ENCODE results near the gene CASP6.

The CASP6 gene

GRCh38 chr4:109671350-109671749, 31.9 kb downstream of the CASP6 start:
- DNase-seq (ENCODE audit: low read depth), result no peak

DNA sequence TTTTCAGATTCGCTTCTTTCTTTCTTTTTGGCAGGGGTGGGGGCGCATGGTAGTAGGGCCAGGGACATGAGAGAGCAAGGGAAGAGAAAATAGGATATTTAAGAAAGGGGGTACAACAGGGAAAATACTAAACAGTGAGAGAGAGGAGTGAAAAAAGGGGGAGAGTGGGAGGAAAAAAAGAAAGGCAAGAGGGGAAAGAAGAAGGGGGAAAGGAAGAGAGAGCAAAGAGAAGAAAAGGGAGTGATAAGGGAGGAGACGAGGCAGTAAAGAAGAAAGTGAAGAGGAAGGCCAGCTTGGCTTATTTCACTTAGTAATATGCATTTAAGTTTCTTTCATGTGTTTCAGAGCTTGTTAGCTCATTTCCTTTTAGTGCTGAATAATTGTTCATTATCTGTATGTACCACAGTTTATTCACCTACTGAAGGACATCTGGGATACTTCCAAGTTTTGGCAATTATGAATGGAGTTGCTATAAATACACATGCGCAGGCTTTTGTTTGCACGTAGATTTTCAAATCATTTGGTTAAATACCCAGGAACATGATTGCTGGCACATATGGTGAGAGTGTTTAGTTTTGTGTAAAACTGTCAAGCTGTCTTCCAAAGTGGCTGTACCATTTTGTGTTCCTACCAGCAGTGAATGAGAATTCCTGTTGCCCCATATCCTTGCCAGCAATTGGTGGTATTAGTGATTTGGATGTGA, 37.3 kb downstream of the CASP6 start:
- DNase-seq (ENCODE audit: low read depth), result no peak

DNA sequence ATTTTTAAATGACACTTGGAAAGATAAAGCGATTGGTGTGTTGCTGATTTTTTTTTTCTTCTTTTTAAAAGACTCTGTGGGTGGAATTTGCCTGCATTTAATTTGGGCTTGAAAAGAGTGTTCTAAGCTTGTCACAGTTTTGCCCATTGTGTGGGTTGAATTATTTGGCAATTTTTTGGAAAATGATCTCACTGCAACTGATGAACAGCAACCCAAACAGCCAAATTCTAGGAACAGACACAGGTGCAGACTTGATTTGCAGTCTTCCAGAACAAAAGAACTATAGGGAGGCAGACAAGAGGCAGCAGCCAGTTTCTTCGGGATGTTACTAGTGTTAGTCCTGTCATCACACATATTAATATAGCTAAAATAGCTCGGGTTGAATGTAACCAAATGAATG, 40.5 kb downstream of the CASP6 start:
- no peak for DNase-seq (ENCODE audit: low read depth)

- DNase-seq (ENCODE audit: low read depth), result no peak
Observed at GRCh38 chr4:109662116-109662515, 41.1 kb downstream of the CASP6 start.

- no peak for DNase-seq (ENCODE audit: low read depth)
Observed at GRCh38 chr4:109658871-109659410, 44.3 kb downstream of the CASP6 start.

DNA sequence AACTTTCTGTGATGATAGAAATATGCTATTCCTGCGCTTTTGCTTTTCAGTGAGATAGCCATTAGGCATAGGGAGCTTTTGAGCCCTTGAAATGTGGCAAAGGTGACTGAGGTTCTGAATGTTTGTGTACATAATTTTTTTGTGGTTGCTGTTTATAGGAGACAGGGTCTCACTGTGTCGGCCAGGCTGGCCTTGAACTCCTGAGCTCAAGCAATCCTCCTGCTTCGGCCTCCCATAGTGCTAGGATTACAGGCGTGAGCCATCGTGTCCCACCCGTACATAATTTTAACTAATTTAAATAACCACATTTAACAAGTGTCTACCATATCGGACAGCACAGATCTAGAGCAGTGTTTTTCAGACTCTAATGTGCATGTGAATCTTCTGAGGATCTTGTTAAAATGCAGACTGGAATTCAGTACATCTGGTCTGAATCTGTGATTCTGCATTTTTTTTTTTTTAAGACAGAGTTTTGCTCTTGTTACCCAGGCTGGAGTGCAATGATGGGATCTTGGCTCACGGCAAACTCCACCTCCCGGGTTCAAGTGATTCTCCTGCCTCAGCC, 45.3 kb downstream of the CASP6 start:
- DNase-seq (ENCODE audit: low read depth), result no peak

GRCh38 chr4:109655396-109655795, 47.8 kb downstream of the CASP6 start:
- no peak for DNase-seq (ENCODE audit: low read depth)

DNA sequence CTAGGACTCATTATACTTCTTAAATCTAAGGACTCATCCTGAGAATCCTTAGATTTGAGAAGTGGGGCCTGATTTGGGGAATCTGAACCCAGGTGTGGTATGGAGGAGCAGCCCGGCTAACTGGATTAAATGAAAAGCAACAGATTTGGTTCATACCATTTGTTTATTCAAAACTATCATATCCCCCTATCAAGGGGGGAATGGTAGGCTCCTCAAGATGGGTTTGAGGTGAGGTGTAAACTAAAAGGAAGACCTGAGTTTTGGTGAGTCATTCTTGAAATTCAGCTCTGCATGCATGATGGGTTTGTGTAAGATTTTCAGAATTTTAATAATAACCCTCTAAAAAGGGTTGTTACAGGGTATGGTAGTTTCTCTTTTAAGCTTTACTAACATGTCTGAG, 53.4 kb downstream of the CASP6 start:
- DNase-seq (ENCODE audit: low read depth), result no peak

DNA sequence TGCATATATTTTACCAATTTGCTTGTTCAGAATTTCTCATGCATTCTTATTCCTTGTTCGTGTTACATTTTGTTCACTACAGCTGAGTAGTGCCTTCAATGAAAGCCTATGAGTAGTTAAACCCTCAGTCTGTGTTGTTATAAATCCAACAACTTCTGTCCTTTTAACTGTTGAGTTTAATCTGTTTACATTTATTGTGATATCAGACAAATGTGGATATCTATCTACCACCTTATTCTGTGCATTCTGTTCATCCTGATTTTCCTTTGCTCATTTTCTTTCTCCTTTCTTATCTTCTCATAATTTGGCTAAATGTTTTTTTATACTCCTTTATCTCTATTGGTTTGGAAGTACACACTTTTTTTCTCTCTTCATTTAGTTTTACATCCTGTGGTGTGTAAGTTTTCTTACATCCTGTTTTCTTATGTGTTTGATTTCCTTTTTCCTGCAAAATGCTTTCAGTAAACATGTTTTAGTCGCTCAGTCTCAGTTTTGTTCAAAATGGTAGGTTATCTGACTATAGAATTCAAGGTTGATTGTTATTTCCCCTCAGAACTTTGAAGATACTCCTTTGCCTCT, 54.2 kb downstream of the CASP6 start:
- no peak for DNase-seq (ENCODE audit: low read depth)

DNA sequence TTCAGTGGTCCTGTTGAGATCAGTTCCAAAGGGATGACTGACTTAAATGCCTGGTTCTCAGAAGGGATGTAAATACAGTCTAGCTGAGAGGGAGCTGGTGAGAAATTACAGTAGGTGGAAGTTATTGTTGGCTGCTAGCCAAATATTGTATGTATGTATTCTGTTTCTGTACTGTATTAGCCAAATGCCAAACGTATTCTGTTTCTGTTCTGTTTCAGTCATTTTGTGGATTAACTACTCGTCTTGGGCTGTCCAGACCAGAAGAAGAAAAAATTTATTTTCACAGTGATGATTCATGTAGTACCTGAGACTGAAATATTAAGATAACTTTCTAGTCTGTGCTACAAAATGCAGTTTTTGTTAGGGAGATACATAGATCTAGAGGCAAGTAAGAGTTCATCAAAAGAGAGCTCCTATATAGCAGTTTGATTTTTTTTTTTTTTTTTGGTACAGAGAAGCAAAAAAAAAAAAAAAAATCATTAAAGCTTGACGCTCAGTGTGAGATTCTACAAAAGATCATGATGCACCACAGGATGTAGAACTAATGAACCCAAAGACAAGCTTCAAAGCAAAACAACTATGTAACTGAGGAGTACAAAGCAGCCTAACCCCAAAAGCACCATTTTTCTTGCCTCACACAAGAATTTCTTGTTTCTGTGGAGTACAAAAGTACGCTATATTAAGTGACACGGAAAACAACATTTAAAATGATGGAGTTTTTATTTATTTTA, 54.8 kb downstream of the CASP6 start:
- no peak for DNase-seq (ENCODE audit: low read depth)

- DNase-seq (ENCODE audit: low read depth), result no peak
Observed at GRCh38 chr4:109645874-109646710, 57.2 kb downstream of the CASP6 start.

- no peak for DNase-seq (ENCODE audit: low read depth)
Observed at GRCh38 chr4:109640644-109641043, 62.6 kb downstream of the CASP6 start.

Data from ELR (cell line).